Heart left ventricle (tissue), 13 donors: ENCODE results near the gene C11orf21.

Source experiments
- POLR2A ChIP-seq, 2 donors: fragments of 450-650 bp; IDR thresholded peaks; one replicate each; pipeline ENCODE4 v1.6.1; 2017; ENCODE audit warnings: antibody characterized with exemption in 2 of 2, mild to moderate bottlenecking in 2 of 2, moderate library complexity in 2 of 2
- TF ChIP-seq, protein P1 (sequence below), 12 donors: fragments of 200-600 bp; sonication (generic) in 4 of 12; IDR thresholded peaks; one replicate each; pipeline versions ENCODE4 v1.5.0 to v1.8.0; 2018 to 2022; ENCODE audit warnings: antibody characterized with exemption in 12 of 12, mild to moderate bottlenecking in 5 of 12
- donor health status: ischemic (EF 13 %, LVEDD 7.1; RV severe dilation, severe dysfunction).
- donor health status: DM: no; HTN: yes; CAD: no.
- donor health status: DM: no; HTN: no; CAD: no.
- donor health status: ischemic (EF 25% LVEDD 6.9; RV normal size, moderate dysfunction).
- donor health status: ischemic (EF 25% LVEDD 5.7; RV mildly dilated, moderate dysfunction).
- donor health status: ischemic (EF 35%, LVEDD 5.7; RV mildly dilated, moderate dysfunction).
- donor health status: nonischemic (EF 11% LVEDD 7.7; RV severe dilation, severe dysfunction).
- donor health status: DM: yes; HTN: yes; CAD: no.
- donor health status: PGD.
- donor health status: ischemic (EF 29% LVEDD 5.4; RV normal size, mild dysfunction).
- donor health status: nonischemic (EF 23%, LVEDD 6.1; RV moderate dilation, normal function).

GRCh38 chr11:2271327-2272227, 30.1 kb downstream of the C11orf21 start:
- no peak for TF ChIP-seq POLR2A (IDR thresholded peaks at IDR 0.05)
- TF ChIP-seq, protein P1, sequence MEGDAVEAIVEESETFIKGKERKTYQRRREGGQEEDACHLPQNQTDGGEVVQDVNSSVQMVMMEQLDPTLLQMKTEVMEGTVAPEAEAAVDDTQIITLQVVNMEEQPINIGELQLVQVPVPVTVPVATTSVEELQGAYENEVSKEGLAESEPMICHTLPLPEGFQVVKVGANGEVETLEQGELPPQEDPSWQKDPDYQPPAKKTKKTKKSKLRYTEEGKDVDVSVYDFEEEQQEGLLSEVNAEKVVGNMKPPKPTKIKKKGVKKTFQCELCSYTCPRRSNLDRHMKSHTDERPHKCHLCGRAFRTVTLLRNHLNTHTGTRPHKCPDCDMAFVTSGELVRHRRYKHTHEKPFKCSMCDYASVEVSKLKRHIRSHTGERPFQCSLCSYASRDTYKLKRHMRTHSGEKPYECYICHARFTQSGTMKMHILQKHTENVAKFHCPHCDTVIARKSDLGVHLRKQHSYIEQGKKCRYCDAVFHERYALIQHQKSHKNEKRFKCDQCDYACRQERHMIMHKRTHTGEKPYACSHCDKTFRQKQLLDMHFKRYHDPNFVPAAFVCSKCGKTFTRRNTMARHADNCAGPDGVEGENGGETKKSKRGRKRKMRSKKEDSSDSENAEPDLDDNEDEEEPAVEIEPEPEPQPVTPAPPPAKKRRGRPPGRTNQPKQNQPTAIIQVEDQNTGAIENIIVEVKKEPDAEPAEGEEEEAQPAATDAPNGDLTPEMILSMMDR (IDR thresholded peaks at IDR 0.05): no peak
